Lung (tissue), 12 donors: ENCODE data around the gene FEZ2. TPM values are rescaled to one million over a fixed set of nuclear protein-coding genes. Genes with fewer than 3 reads are reported as not detected.
"Not testable (repeated sequence)": the region's sequence is repeated elsewhere in the genome, so short reads cannot be mapped to it uniquely, and the experiment has no call there.

Experiments used
- ATAC-seq: fragments of 200-7000 bp; cut with Tn5 transposase; one replicate; pipeline ENCODE4 v1.9.1; 2020; ENCODE audit warnings: moderate number of reproducible peaks; ENCODE audit not compliant: insufficient read depth, low FRiP score
- DNase-seq, 3 donors: peaks; one replicate each; pipeline ENCODE4 v3.0.0-alpha.2; 2013 to 2017
- H3K27ac ChIP-seq, 2 donors: one replicate each; pipeline ENCODE4 v1.5.1; 2013; ENCODE audit warnings: mild to moderate bottlenecking in 2 of 2, moderate library complexity in 2 of 2, control low read depth in 1 of 2, inconsistent platforms in 1 of 2, low read depth in 1 of 2, low read length in 1 of 2
- H3K27me3 ChIP-seq, 3 donors: one replicate each; pipeline ENCODE4 v1.5.1; 2013; ENCODE audit warnings: low read length in 2 of 3; ENCODE audit not compliant: control insufficient read depth in 3 of 3, insufficient read depth in 3 of 3
- H3K36me3 ChIP-seq, 4 donors: one replicate each; pipeline ENCODE4 v1.5.1; 2013; ENCODE audit warnings: low read length in 4 of 4, mild to moderate bottlenecking in 1 of 4, moderate library complexity in 1 of 4; ENCODE audit not compliant: control insufficient read depth in 4 of 4, insufficient read depth in 4 of 4
- H3K4me1 ChIP-seq, 5 donors: one replicate each; pipeline ENCODE4 v1.5.1; 2013; ENCODE audit warnings: low read length in 5 of 5, mild to moderate bottlenecking in 2 of 5, moderate library complexity in 1 of 5; ENCODE audit not compliant: control insufficient read depth in 5 of 5, insufficient read depth in 5 of 5
- H3K4me3 ChIP-seq: one replicate; pipeline ENCODE4 v1.5.1; 2013; ENCODE audit warnings: mild to moderate bottlenecking, control low read depth, moderate library complexity
- H3K9ac ChIP-seq, 2 donors: one replicate each; pipeline ENCODE4 v1.5.1; 2013; ENCODE audit warnings: low read length in 2 of 2, control low read depth in 1 of 2; ENCODE audit not compliant: insufficient read depth in 1 of 2
- H3K9me3 ChIP-seq, 4 donors: one replicate each; pipeline ENCODE4 v1.5.1; 2013; ENCODE audit warnings: low read length in 3 of 4, mild to moderate bottlenecking in 1 of 4, moderate library complexity in 1 of 4; ENCODE audit not compliant: control insufficient read depth in 4 of 4, insufficient read depth in 3 of 4
- CTCF ChIP-seq: IDR thresholded peaks from 2 replicates; pipeline ENCODE4 v1.5.1; 2012; ENCODE audit warnings: mild to moderate bottlenecking; ENCODE audit errors: control extremely low read depth, extremely low read depth
- WGBS, 2 donors: extraction: QIAGEN DNeasy Blood & Tissue Kit; methylation state at CpG; one replicate each; pipeline ENCODE4 v1.1.7; 2013; 5-methylcytosine and 5-hydroxymethylcytosine counted together
- polyA plus RNA-seq, 2 donors: library from polyadenylated mRNA; stranded (reverse); fragments of 200-250 nt; gene quantifications; one replicate each; pipeline ENCODE4 v1.2.1, GENCODE V29; 2013
- total RNA-seq, 2 donors: library from RNA; depleted of rRNA in 1 of 2; stranded (reverse); fragments of >200 nt in 1 of 2; gene quantifications; one replicate each; pipeline ENCODE4 v1.2.1, GENCODE V29; 2014 to 2021
- donor health status: control.
- donor health status: control.
- donor health status: Bipolar disorder and iron deficiency.
- donor health status: healthy.
- donor health status: DM: yes; HTN: yes; CAD: no.

FEZ2 gene
- total and polyA plus RNA-seq, 4 donors = 17.6 to 62.9 (median 31.5) TPM

- 62 to 94% methylated on average over 3 of the region's 3 CpGs for WGBS, 2 donors
- TF ChIP-seq CTCF = no peak
These were observed 9.0 kb upstream of the FEZ2 start for GRCh38 chr2:36606925-36607324.

GRCh38 chr2:36605273-36605672, 7.3 kb upstream of the FEZ2 start:
- Histone ChIP-seq H3K9me3 (no peaks in the 10 kb centered on the region), H3K4me1 (no peaks in the 10 kb centered on the region), H3K36me3 (no peaks in the 10 kb centered on the region), H3K27me3 (no peaks in the 10 kb centered on the region), H3K27ac (no peak overlapping the region), H3K4me3 (no peak overlapping the region), H3K9ac (no peak overlapping the region)
- no peak for TF ChIP-seq CTCF
- DNase-seq = no peak
- no peak for ATAC-seq

More at GRCh38 chr2:36606925-36607324, 9.0 kb upstream of the FEZ2 start:
- ATAC-seq (no peak), DNase-seq (no peak)
- Histone ChIP-seq H3K4me3 (no peak overlapping the region), H3K9ac (no peak overlapping the region), H3K9me3 (no peaks in the 10 kb centered on the region), H3K27me3 (no peaks in the 10 kb centered on the region), H3K36me3 (no peaks in the 10 kb centered on the region), H3K27ac (no peak overlapping the region), H3K4me1 (no peaks in the 10 kb centered on the region)

GRCh38 chr2:36603629-36604028, 5.7 kb upstream of the FEZ2 start:
- not testable (repeated sequence) for H3K36me3 ChIP-seq, H3K9me3 ChIP-seq, H3K27me3 ChIP-seq, H3K4me3 ChIP-seq, DNase-seq, H3K27ac ChIP-seq, H3K9ac ChIP-seq, ATAC-seq, H3K4me1 ChIP-seq
- 92 to 98% methylated on average over 4 to 5 of the region's 5 CpGs for WGBS, 2 donors

- ATAC-seq (peak; percentile 7), DNase-seq (no peak)
- H3K4me3 ChIP-seq = peak overlapping the region; percentile 91
- H3K9ac ChIP-seq = peak overlapping the region; percentile 4 to 41
- TF ChIP-seq CTCF = no peak
- no peaks in the 10 kb centered on the region for H3K9me3 ChIP-seq
- H3K27me3 ChIP-seq = no peaks in the 10 kb centered on the region
- WGBS, 2 donors = 31 to 40% methylated on average over 19 of the region's 19 CpGs
- H3K36me3 ChIP-seq = peaks cover 0 to 1% (median 0%) of the 10 kb centered on the region in 4 donors
- H3K4me1 ChIP-seq = peaks cover 0 to 10% (median 6%) of the 10 kb centered on the region in 5 donors
- H3K27ac ChIP-seq = peak overlapping the region in 1 of 2 donors; percentile 97
These were observed 901 bp downstream of the FEZ2 start for GRCh38 chr2:36597003-36597531.
